ENCODE measurements around the gene ABHD17A.
"Not testable (repeated sequence)": the region's sequence is repeated elsewhere in the genome, so short reads cannot be mapped to it uniquely, and the experiment has no call there.

ABHD17A gene

GRCh38 chr19:1880611-1881392 lies 4.5 kb downstream of the ABHD17A start:
- DNase-seq = no peak

GRCh38 chr19:1879982-1880381 lies 5.3 kb downstream of the ABHD17A start:
- not testable (repeated sequence) for DNase-seq

GRCh38 chr19:1878583-1878982 lies 6.7 kb downstream of the ABHD17A start:
- not testable (repeated sequence) for DNase-seq

- DNase-seq = not testable (repeated sequence)
Measured at GRCh38 chr19:1877280-1877660, 8.0 kb downstream of the ABHD17A start.

GRCh38 chr19:1876496-1877279 lies 8.6 kb downstream of the ABHD17A start:
- DNase-seq = not testable (repeated sequence)

GRCh38 chr19:1875646-1876495 lies 9.4 kb downstream of the ABHD17A start:
- DNase-seq = peak; percentile 85

- not testable (repeated sequence) for DNase-seq
Measured at GRCh38 chr19:1875265-1875645, 10.0 kb downstream of the ABHD17A start.

- no peak for DNase-seq
Measured at GRCh38 chr19:1874554-1875185, 10.6 kb downstream of the ABHD17A start.

GRCh38 chr19:1873524-1874473 lies 11.5 kb downstream of the ABHD17A start:
- no peak for DNase-seq

- DNase-seq = no peak
Measured at GRCh38 chr19:1872807-1873523, 12.3 kb downstream of the ABHD17A start.

- no peak for DNase-seq
Measured at GRCh38 chr19:1871630-1872029, 13.7 kb downstream of the ABHD17A start.

GRCh38 chr19:1871140-1871597 lies 14.1 kb downstream of the ABHD17A start:
- DNase-seq = no peak

GRCh38 chr19:1868971-1869370 lies 16.3 kb downstream of the ABHD17A start:
- DNase-seq = no peak

GRCh38 chr19:1867349-1867724 lies 18.0 kb downstream of the ABHD17A start:
- no peak for DNase-seq

GRCh38 chr19:1866693-1867348 lies 18.5 kb downstream of the ABHD17A start:
- no peak for DNase-seq

- DNase-seq = no peak
Measured at GRCh38 chr19:1865172-1866010, 19.9 kb downstream of the ABHD17A start.

- DNase-seq = peak; percentile 30
Measured at GRCh38 chr19:1864480-1865171, 20.7 kb downstream of the ABHD17A start.

GRCh38 chr19:1863638-1864479 lies 21.4 kb downstream of the ABHD17A start:
- peak; percentile 94 for DNase-seq
